Stimulated activated CD4-positive, alpha-beta T cell treated with anti-CD3 and anti-CD28 coated beads, Interleukin-2, amount 100 ng/mL, for 4 hours (primary cell): ENCODE data around the gene LMNA.
"Not testable (repeated sequence)": the region's sequence is repeated elsewhere in the genome, so short reads cannot be mapped to it uniquely, and the experiment has no call there.

Source experiments
- DNase-seq: peaks from one replicate; pipeline ENCODE4 v3.0.0-alpha.2; 2020; ENCODE audit warnings: low read depth

Gene LMNA

DNA sequence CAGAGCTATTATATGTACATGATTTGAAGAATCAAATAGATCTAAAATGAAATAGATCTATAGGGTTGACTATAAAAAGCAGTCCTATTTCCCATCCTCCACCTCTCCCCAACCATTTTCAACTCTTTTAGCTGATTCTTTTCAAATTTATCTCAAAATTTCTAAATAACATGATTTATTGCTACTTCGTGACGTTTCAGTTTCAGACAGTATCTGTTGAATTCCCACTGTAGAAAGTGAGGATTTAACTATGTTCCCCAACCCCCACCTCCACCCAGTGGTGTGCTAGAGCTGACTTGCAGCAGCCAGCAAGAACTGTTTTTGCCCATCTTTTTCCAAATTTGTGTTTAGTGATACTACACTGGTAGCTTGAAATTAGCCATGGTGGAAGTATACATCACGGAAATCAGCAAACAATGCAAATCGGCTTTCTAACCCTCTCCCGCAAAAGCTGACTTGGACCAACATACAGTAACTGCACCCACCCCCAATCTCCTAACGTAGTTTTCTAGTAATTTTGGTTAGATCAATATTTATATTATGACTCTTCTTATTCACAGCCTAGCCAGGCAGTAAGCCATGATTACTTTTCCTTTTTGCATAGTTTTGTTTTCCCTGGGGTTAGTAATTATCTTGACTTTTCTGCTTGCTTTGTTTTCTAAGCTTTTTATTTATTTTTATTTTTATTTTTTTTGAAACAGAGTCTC, 49.8 kb downstream of the LMNA start:
- DNase-seq: no peak

DNA sequence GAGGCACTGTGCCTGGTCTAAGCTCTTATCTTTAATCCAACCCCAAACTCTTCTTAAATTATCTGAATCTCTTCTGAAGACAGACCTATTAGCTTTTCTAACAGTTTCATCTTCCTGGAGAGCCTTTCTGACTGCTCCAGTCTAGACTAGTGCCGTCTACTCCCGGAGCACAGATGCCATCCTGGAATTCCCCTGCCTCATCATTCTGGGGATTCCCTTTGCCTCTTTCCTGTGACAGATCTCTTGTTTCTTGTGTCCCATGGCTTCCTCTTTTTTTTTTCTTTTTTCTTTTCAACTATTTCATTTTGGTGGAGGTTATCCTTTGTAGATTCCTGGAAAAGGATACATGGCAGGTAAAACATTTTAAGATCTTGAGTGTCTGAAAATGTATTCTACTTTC, 50.6 kb downstream of the LMNA start:
- no peak for DNase-seq

DNA sequence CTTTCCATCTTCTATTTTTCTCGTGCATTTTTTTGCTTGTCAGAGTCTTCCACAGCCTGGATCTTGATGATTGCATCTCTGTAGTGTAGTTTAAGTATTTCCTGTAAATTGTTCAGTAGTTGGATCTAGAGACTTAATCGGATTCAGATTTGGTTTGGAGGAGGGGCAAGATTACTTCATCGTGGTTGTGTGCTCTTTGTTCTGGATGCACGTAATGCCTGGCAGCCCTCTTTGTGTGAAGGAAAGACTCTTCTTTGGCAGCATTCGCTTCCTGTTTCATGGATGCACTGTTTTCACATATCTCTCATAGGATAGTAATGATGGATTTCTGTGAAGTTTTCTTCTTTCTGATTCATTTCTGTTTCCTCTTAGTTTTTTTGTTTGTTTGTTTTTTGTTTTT, 53.0 kb downstream of the LMNA start:
- DNase-seq: no peak

- no peak for DNase-seq
Measured at GRCh38 chr1:156172696-156173470, 58.4 kb downstream of the LMNA start.

- no peak for DNase-seq
Measured at GRCh38 chr1:156176610-156177210, 62.2 kb downstream of the LMNA start.

- no peak for DNase-seq
Measured at GRCh38 chr1:156177919-156178654, 63.6 kb downstream of the LMNA start.

- no peak for DNase-seq
Measured at GRCh38 chr1:156180471-156180870, 66.0 kb downstream of the LMNA start.

DNA sequence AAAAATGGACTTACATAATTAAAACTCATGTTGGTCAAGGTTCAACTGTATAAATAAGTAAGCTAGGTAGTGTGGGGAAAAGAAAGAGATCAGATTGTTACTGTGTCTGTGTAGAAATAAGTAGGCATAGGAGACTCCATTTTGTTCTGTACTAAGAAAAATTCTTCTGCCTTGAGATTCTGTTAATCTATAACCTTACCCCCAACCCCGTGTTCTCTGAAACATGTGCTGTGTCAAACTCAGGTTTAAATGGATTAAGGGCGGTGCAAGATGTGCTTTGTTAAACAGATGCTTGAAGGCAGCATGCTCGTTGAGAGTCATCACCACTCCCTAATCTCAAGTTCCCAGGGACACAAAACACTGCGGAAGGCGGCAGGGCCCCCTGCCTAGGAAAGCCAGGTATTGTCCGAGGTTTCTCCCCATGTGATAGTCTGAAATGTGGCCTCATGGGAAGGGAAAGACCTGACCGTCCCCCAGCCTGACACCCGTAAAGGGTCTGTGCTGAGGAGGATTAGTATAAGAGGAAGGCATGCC, 66.9 kb downstream of the LMNA start:
- not testable (repeated sequence) for DNase-seq

GRCh38 chr1:156182010-156182779, 67.7 kb downstream of the LMNA start:
- not testable (repeated sequence) for DNase-seq

DNA sequence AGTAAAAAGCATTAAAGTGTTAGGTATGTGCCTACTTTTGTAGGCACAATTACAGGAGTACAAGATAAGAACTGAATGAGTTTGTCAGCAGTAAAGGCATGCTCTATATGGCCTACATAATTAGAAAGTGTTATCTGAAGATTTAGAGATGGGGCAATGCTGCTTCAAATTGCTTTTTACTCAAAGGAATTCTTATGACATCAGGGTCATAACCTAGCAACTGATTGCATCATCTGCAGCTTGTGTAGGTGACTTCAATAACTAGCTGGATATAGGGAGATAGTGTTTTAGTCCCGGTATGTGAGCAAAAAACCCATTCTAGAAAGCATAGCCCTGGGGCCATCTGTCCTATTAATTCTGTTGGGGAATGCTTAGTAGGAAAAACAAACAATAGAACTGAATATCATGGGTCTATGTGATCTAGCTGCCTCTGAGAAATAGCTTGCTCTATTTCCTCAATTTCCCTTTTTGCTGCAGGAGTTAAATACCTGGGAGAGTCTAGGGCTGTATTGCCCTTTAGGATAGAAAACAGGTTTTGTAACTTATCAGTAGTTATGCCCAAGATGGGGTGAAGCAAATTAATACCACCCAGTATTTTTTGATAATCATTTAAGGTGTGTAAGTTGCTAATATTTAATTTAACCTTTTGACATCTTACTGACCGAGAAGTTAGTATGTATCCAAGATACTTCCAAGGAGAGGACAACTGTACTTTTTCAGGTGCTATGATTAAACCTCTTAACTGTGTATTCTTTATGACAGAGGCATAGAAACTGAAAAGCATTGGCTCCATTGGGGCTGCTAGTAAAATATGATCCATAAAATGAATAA, 72.1 kb downstream of the LMNA start:
- DNase-seq: not testable (repeated sequence)
